ENCODE measurements around the gene FNDC11. TPM values are rescaled to one million over a fixed set of nuclear protein-coding genes. Genes with fewer than 3 reads are reported as not detected.

Gene FNDC11
- total and polyA plus RNA-seq, 3 donors from 2014 or later, result 85.4 to 147 (median 121) TPM

DNA sequence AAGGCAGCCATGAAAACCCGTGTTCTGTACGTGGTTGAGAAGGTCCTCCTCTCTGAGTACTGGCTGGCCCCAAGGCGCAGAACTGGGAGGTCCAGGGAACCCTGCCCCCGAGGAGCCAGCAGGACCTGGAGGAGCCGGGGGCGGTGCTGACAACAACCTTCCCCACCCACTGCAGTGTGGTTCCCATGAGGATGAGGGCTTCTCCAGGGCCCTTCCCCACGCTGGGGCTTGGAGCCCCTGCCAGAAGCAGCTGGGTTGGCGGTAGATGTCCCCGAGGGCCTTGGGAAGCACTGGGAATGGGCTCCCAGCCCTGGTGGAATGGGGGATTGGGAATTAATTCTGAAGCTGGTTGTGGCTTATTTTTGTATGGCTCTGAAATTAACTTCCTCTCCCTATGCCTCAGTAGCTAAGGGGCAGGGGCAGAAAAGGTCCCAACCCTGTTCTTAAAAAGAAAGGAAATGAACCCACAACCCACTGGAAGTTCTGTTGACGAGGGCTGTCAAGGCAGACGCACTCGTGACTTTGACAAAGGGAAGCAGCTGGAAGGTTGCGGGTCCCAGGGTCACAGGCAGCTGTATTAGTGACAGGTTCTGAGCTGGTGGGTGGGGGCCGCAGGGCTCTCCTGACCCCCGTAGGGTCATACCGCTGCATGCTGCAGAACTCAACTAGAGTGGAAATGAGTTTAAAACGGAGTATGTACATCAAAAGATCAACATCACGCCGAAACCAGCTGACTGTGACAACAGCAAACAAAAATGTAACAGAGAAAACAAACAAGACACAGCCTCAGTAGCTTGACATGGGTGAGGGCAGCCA is 34.0 kb downstream of the FNDC11 start:
- 74 to 78% methylated on average over 16 to 19 of the region's 19 CpGs for WGBS, 2 donors
- no peak for DNase-seq
- H3K9me3 ChIP-seq, result no peaks in the 10 kb centered on the region

DNA sequence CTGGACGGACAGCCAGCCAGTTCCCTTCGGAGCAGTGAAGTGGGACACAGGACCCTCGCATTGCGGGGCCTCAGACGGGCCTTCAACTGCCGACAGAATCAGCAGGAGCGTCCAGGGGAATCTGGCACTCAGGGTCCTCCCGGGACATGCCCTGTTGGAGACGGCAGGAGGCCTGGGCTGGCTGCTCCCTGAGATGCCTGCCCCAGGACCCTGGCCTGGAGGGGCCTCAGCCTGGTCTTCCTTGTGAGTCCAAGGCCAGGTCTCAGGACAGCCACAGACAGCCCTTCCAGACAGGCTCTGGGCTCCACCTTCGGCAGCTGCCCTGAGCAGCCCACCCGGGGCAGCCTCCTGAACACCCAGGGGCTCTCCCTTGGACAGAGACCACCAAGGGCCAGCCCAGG is 34.7 kb downstream of the FNDC11 start:
- DNase-seq, result no peak
- intact Hi-C loops (cut with DNase I; ENCODE audit: low total_unique reads), result no loop called here
- Histone ChIP-seq H3K27ac (no peak overlapping the region), H3K36me3 (ENCODE audit: low read depth, missing control alignments) (no peaks in the 10 kb centered on the region), H3K4me3 (no peak overlapping the region), H3K4me1 (no peaks in the 10 kb centered on the region), H3K9me3 (no peaks in the 10 kb centered on the region), H3K27me3 (no peaks in the 10 kb centered on the region)
- TF ChIP-seq, protein P1, sequence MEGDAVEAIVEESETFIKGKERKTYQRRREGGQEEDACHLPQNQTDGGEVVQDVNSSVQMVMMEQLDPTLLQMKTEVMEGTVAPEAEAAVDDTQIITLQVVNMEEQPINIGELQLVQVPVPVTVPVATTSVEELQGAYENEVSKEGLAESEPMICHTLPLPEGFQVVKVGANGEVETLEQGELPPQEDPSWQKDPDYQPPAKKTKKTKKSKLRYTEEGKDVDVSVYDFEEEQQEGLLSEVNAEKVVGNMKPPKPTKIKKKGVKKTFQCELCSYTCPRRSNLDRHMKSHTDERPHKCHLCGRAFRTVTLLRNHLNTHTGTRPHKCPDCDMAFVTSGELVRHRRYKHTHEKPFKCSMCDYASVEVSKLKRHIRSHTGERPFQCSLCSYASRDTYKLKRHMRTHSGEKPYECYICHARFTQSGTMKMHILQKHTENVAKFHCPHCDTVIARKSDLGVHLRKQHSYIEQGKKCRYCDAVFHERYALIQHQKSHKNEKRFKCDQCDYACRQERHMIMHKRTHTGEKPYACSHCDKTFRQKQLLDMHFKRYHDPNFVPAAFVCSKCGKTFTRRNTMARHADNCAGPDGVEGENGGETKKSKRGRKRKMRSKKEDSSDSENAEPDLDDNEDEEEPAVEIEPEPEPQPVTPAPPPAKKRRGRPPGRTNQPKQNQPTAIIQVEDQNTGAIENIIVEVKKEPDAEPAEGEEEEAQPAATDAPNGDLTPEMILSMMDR (IDR thresholded peaks at IDR 0.05), result no peak
- no peak for TF ChIP-seq POLR2A (IDR thresholded peaks at IDR 0.05)
- 71 to 92% methylated on average over 2 to 8 of the region's 11 CpGs for WGBS, 2 donors

More for the DNA sequence above, 34.0 kb downstream of the FNDC11 start:
- intact Hi-C loops (cut with DNase I; ENCODE audit: low total_unique reads), result no loop called here
- H3K27ac ChIP-seq, result no peak overlapping the region
- no peaks in the 10 kb centered on the region for H3K27me3 ChIP-seq
- H3K4me1 ChIP-seq, result no peaks in the 10 kb centered on the region
- no peak overlapping the region for H3K4me3 ChIP-seq
- TF ChIP-seq, protein P1 (IDR thresholded peaks at IDR 0.05), result no peak
- no peak for TF ChIP-seq POLR2A (IDR thresholded peaks at IDR 0.05)
- no peaks in the 10 kb centered on the region for H3K36me3 ChIP-seq (ENCODE audit: low read depth, missing control alignments)

DNA sequence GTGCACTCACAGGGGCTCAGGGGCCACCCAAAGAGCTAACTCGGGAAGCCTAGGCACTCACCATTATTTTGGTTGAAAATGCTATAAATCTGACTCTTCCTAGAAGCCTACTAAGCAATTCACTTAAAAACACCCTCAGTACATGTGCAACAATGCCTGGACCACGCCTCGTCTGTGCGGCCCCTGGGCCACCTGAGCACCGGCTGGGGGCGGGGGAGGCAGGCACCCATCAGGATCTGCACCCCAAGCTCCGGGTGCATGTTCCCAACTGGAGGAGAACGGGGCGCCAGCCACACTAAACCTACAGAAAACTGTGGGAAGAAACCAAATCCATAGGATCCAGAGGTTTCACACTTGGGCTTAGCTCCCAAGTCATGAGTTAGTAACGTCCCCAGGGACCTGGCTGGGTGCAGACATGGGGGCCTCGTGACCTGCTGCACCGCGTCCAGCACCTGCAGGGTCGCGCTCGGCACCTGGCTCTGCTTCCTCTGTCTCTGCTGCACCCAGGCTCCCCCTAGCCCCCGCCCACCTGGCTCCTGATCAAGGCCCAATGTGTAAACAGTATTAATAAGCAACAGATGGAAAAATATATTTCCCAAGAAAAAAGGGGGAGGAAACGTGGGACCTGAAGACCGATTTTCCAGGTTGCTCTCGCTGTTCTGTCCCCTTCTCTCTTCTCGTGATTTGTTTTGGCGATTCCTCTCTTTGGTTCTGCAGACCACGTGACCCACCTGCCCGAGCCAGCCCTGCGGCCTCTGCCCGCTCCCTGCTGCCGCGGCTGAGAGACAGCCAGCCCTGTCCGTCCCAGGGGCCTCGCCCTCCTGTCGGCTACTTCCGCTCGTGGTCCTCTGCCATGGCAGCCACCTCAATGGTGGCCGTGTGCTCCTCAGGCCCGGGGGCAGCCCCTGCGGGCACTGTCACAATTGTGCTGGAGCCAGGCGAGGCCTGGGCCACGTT is 35.6 kb downstream of the FNDC11 start:
- no peaks in the 10 kb centered on the region for H3K9me3 ChIP-seq
- no peaks in the 10 kb centered on the region for H3K36me3 ChIP-seq (ENCODE audit: low read depth, missing control alignments)
- H3K27ac ChIP-seq, result no peak overlapping the region
- H3K27me3 ChIP-seq, result no peaks in the 10 kb centered on the region
- no peak for DNase-seq
- intact Hi-C loops (cut with DNase I; ENCODE audit: low total_unique reads), result no loop called here
- no peak overlapping the region for H3K4me3 ChIP-seq
- 87 to 88% methylated on average over 31 to 38 of the region's 38 CpGs for WGBS, 2 donors
- TF ChIP-seq, protein P1 (IDR thresholded peaks at IDR 0.05), result no peak
- TF ChIP-seq POLR2A (IDR thresholded peaks at IDR 0.05), result no peak
- no peaks in the 10 kb centered on the region for H3K4me1 ChIP-seq

DNA sequence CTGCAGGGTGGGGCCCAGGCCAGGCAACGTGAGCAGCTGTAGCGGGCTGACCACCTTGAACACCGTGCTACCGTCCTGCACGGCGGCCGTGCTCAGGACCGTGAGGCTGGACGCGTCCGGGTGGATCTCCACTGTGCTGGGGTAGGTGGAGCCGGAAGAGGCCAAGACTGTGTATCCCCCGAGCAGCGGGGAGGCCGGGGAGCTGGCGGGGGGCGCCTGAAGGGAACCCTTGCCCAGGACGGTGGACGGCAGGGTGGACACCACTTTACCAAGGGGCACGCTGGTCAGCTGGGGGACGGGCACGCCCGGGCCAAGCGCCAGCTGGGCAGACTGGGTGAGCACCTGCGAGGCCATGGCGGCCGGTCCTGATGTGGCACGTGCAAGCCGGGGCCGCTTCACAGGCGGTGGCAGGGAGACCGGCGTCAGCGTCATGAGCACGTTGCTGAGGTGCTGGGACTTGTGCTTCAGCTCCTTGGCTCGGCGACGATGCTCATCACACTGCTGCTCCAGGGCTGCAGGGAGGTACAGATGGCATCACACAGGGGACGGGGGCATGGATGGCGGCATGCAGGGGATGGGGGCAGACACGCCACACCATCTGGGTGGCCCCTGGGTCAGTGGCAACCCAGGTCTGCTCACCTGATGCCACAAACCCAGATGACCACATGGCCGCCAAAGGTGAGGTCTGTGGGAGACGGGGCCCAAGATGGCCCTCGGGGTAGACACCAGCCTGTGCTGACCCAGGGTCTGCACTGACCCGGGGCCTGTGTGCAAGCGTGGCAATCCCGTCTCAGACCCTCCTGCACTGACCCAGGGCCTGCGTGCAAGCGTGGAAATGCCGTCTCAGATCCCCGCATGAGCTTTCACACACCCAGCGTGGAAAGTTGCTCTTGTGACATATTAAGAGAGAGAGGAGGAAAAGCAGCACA is 36.5 kb downstream of the FNDC11 start:
- no peaks in the 10 kb centered on the region for H3K27me3 ChIP-seq
- TF ChIP-seq POLR2A (IDR thresholded peaks at IDR 0.05), result no peak
- TF ChIP-seq, protein P1 (IDR thresholded peaks at IDR 0.05), result no peak
- 92 to 94% methylated on average over 30 to 50 of the region's 52 CpGs for WGBS, 2 donors
- no peak overlapping the region for H3K4me3 ChIP-seq
- intact Hi-C loops (cut with DNase I; ENCODE audit: low total_unique reads), result no loop called here
- no peaks in the 10 kb centered on the region for H3K4me1 ChIP-seq
- DNase-seq, result no peak
- no peak overlapping the region for H3K27ac ChIP-seq
- H3K9me3 ChIP-seq, result no peaks in the 10 kb centered on the region
- no peaks in the 10 kb centered on the region for H3K36me3 ChIP-seq (ENCODE audit: low read depth, missing control alignments)
